HEK293T (cell line): ENCODE data around the gene MRPL41.
"Not testable (repeated sequence)": the region's sequence is repeated elsewhere in the genome, so short reads cannot be mapped to it uniquely, and the experiment has no call there.

ENCODE experiments used
- BHLHE40 ChIP-seq: fragments of 450-650 bp; IDR thresholded peaks from 2 replicates; pipeline ENCODE4 v1.6.1; 2016; ENCODE audit warnings: mild to moderate bottlenecking, moderate library complexity, borderline replicate concordance
- FOXM1 ChIP-seq: fragments of 450-650 bp; IDR thresholded peaks from 2 replicates; pipeline ENCODE4 v1.6.1; 2017; ENCODE audit warnings: mild to moderate bottlenecking, borderline replicate concordance
- HDGF ChIP-seq: fragments of 450-650 bp; IDR thresholded peaks from 2 replicates; pipeline ENCODE4 v1.6.1; 2017; ENCODE audit warnings: antibody characterized with exemption, borderline replicate concordance
- PKNOX1 ChIP-seq: fragments of 450-650 bp; IDR thresholded peaks from 2 replicates; pipeline ENCODE4 v1.6.1; 2016
- SUZ12 ChIP-seq: fragments of 450-650 bp; IDR thresholded peaks from 2 replicates; pipeline ENCODE4 v1.6.1; 2016; ENCODE audit warnings: mild to moderate bottlenecking
- ZNF384 ChIP-seq: fragments of 450-650 bp; IDR thresholded peaks from 2 replicates; pipeline ENCODE4 v1.6.1; 2016

GRCh38 chr9:137550958-137551263, 768 bp upstream of the MRPL41 start:
- TF ChIP-seq SUZ12, FOXM1, ZNF384, PKNOX1, BHLHE40, HDGF: not testable (repeated sequence)
